Activated CD8-positive, alpha-beta T cell treated with anti-CD3 and anti-CD28 coated beads for 36 hours (primary cell): Measurements from ENCODE around the gene LRRC39. TPM values are rescaled to one million over a fixed set of nuclear protein-coding genes. Genes with fewer than 3 reads are reported as not detected.
"Not testable (repeated sequence)": the region's sequence is repeated elsewhere in the genome, so short reads cannot be mapped to it uniquely, and the experiment has no call there.

Experiments used
- ATAC-seq: fragments of 200-7000 bp; cut with Tn5 transposase; one replicate; pipeline ENCODE4 v1.10.0; 2021; ENCODE audit warnings: mild to moderate bottlenecking, moderate library complexity
- CTCF ChIA-PET: fragments of 350-600 bp; sonication (Branson Sonifier 250); formaldehyde crosslinking; loops from one replicate; lab custom pipeline; 2021; ENCODE audit warnings: antibody characterized with exemption; lab: Charles Lee
- POLR2A ChIA-PET: fragments of 350-600 bp; sonication (Branson Sonifier 250); formaldehyde crosslinking; loops from one replicate; lab custom pipeline; 2021; ENCODE audit warnings: antibody characterized with exemption; lab: Charles Lee
- DNase-seq: peaks from one replicate; pipeline ENCODE4 v3.0.0-alpha.2; 2020
- H3K27ac Mint-ChIP-seq: one replicate; pipeline ENCODE4 v1.8.0; 2021; ENCODE audit warnings: mild to moderate bottlenecking, mixed read lengths
- H3K27me3 Mint-ChIP-seq: one replicate; pipeline ENCODE4 v1.8.0; 2021; ENCODE audit warnings: mixed read lengths
- H3K36me3 Mint-ChIP-seq: one replicate; pipeline ENCODE4 v1.8.0; 2021; ENCODE audit warnings: low read depth, mixed read lengths
- H3K4me1 Mint-ChIP-seq: one replicate; pipeline ENCODE4 v1.8.0; 2021; ENCODE audit warnings: low read depth, mixed read lengths
- H3K4me3 Mint-ChIP-seq: one replicate; pipeline ENCODE4 v1.8.0; 2021; ENCODE audit warnings: mild to moderate bottlenecking, moderate library complexity, mixed read lengths
- H3K9me3 Mint-ChIP-seq: one replicate; pipeline ENCODE4 v1.8.0; 2021; ENCODE audit warnings: mixed read lengths
- CTCF ChIP-seq: fragments of 200-600 bp; IDR thresholded peaks from one replicate; pipeline ENCODE4 v1.8.0; 2022; ENCODE audit warnings: antibody characterized with exemption, mild to moderate bottlenecking
- intact Hi-C: fragments of 100-400 bp; cut with micrococcal nuclease; formaldehyde crosslinking; loops from one replicate; pipeline ENCODE4 v1.10.0; 2022
- total RNA-seq, 2 experiments: library from RNA; stranded (reverse); gene quantifications; one replicate each; pipeline ENCODE4 v1.2.3, GENCODE V29; 2021

Gene LRRC39
- total RNA-seq, 2 experiments from 2014 or later: 0.34 to 0.92 TPM

- peaks cover 24% of the 10 kb centered on the region for H3K36me3 Mint-ChIP-seq
- H3K27ac Mint-ChIP-seq: no peak overlapping the region
- H3K9me3 Mint-ChIP-seq: no peaks in the 10 kb centered on the region
- DNase-seq (no peak), ATAC-seq (no peak)
- peaks cover 8% of the 10 kb centered on the region for H3K4me1 Mint-ChIP-seq
- TF ChIP-seq CTCF: no peak
- H3K27me3 Mint-ChIP-seq: no peaks in the 10 kb centered on the region
- CTCF ChIA-PET: no interaction called here
- intact Hi-C loops: no loop called here
- POLR2A ChIA-PET: interaction anchor here (0.6 kb wide), 1 partner anchor 10 kb away, joined by 4 read pairs; no protein-coding TSS in a partner anchor
- H3K4me3 Mint-ChIP-seq: no peak overlapping the region
These were observed 37.0 kb upstream of the LRRC39 start for GRCh38 chr1:100215101-100215500.

- Mint-ChIP-seq H3K27ac (no peak overlapping the region), H3K4me1 (no peaks in the 10 kb centered on the region), H3K36me3 (peaks cover 19% of the 10 kb centered on the region), H3K9me3 (no peaks in the 10 kb centered on the region), H3K4me3 (no peak overlapping the region), H3K27me3 (no peaks in the 10 kb centered on the region)
- ChIA-PET CTCF (no interaction called here), POLR2A (no interaction called here)
- ATAC-seq: no peak
- no peak for TF ChIP-seq CTCF
- intact Hi-C loops: no loop called here
- DNase-seq: no peak
These were observed 35.1 kb upstream of the LRRC39 start for GRCh38 chr1:100213141-100213540.

- no peaks in the 10 kb centered on the region for H3K4me1 Mint-ChIP-seq
- no peak for ATAC-seq
These were observed 28.2 kb upstream of the LRRC39 start for GRCh38 chr1:100206301-100206700.

GRCh38 chr1:100205593-100205992 is 27.5 kb upstream of the LRRC39 start:
- not testable (repeated sequence) for DNase-seq

More at GRCh38 chr1:100206301-100206700, 28.2 kb upstream of the LRRC39 start:
- no peak for TF ChIP-seq CTCF
- Mint-ChIP-seq H3K4me3 (no peak overlapping the region), H3K9me3 (peaks cover 5% of the 10 kb centered on the region), H3K36me3 (peaks cover 50% of the 10 kb centered on the region), H3K27me3 (no peaks in the 10 kb centered on the region), H3K27ac (no peak overlapping the region)
- POLR2A ChIA-PET: no interaction called here
- intact Hi-C loops: no loop called here
- no peak for DNase-seq
- CTCF ChIA-PET: no interaction called here

GRCh38 chr1:100205103-100205502 is 27.0 kb upstream of the LRRC39 start:
- H3K9me3 Mint-ChIP-seq, intact Hi-C loops, ATAC-seq: not testable (repeated sequence)

More at GRCh38 chr1:100205593-100205992, 27.5 kb upstream of the LRRC39 start:
- POLR2A ChIA-PET: interaction anchor here (0.5 kb wide), 1 partner anchor 9 kb away, joined by 4 read pairs; no protein-coding TSS in a partner anchor
- H3K4me1 Mint-ChIP-seq, H3K27ac Mint-ChIP-seq, H3K9me3 Mint-ChIP-seq, CTCF ChIA-PET, H3K4me3 Mint-ChIP-seq, H3K27me3 Mint-ChIP-seq, intact Hi-C loops, ATAC-seq: not testable (repeated sequence)
- H3K36me3 Mint-ChIP-seq: peaks cover 57% of the 10 kb centered on the region

GRCh38 chr1:100202703-100203102 is 24.6 kb upstream of the LRRC39 start:
- H3K9me3 Mint-ChIP-seq, DNase-seq, H3K4me3 Mint-ChIP-seq, CTCF ChIA-PET, H3K27me3 Mint-ChIP-seq, H3K4me1 Mint-ChIP-seq, intact Hi-C loops, ATAC-seq, H3K27ac Mint-ChIP-seq: not testable (repeated sequence)
- POLR2A ChIA-PET: interaction anchor here (0.7 kb wide), 1 partner anchor 255 kb away, joined by 5 read pairs; no protein-coding TSS in a partner anchor
- H3K36me3 Mint-ChIP-seq: peaks cover 60% of the 10 kb centered on the region

More at GRCh38 chr1:100205103-100205502, 27.0 kb upstream of the LRRC39 start:
- H3K27ac Mint-ChIP-seq, CTCF ChIA-PET, DNase-seq, H3K4me1 Mint-ChIP-seq, H3K27me3 Mint-ChIP-seq, H3K4me3 Mint-ChIP-seq: not testable (repeated sequence)
- POLR2A ChIA-PET: interaction anchor here (0.5 kb wide), 1 partner anchor 10 kb away, joined by 4 read pairs; no protein-coding TSS in a partner anchor
- peaks cover 58% of the 10 kb centered on the region for H3K36me3 Mint-ChIP-seq

GRCh38 chr1:100200060-100200459 is 22.0 kb upstream of the LRRC39 start:
- H3K4me1 Mint-ChIP-seq, POLR2A ChIA-PET, intact Hi-C loops, H3K4me3 Mint-ChIP-seq, ATAC-seq, H3K9me3 Mint-ChIP-seq, DNase-seq, H3K27ac Mint-ChIP-seq, H3K27me3 Mint-ChIP-seq: not testable (repeated sequence)
- H3K36me3 Mint-ChIP-seq: peaks cover 57% of the 10 kb centered on the region
- CTCF ChIA-PET: interaction anchor here (1.5 kb wide), 1 partner anchor 7 kb away, joined by 3 read pairs; no protein-coding TSS in a partner anchor
